C4-2B (cell line): Measurements from ENCODE around the gene ZNF304.

Source experiments
- CTCF ChIP-seq: fragments of 450-650 bp; conservative IDR thresholded peaks from 2 replicates; pipeline ENCODE4 v1.5.1; 2017; ENCODE audit warnings: mild to moderate bottlenecking
- ZFX ChIP-seq: fragments of 450-650 bp; IDR thresholded peaks from 2 replicates; pipeline ENCODE4 v1.6.1; 2017

DNA sequence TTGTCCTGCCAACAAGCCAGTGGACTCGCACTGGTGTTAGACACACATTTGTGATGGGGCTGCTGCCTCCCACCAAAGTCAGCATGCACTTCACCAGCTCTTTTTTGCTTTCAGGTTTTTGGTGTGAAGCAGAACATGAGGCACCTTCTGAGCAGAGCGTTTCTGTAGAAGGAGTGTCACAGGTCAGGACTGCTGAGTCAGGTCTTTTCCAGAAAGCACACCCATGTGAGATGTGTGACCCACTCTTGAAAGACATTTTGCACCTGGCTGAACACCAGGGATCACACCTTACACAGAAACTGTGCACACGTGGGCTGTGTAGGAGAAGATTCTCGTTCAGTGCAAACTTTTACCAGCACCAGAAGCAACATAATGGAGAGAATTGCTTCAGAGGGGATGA lies 4.8 kb downstream of the ZNF304 start:
- no peak for TF ChIP-seq CTCF
- no peak for TF ChIP-seq ZFX
